ENCODE results near the gene CCDC13.

The CCDC13 gene

GRCh38 chr3:42762046-42762724 is 10.9 kb downstream of the CCDC13 start:
- no peaks in the 10 kb centered on the region for H3K36me3 ChIP-seq (ENCODE audit: low read depth)
- H3K4me3 ChIP-seq (ENCODE audit: severe bottlenecking): no peak overlapping the region
- H3K9me3 ChIP-seq (ENCODE audit: severe bottlenecking): no peaks in the 10 kb centered on the region
- peak overlapping the region; percentile 64 for H3K27ac ChIP-seq (ENCODE audit: poor library complexity, severe bottlenecking)
- no peak for TF ChIP-seq CTCF (IDR thresholded peaks at IDR 0.05; ENCODE audit: poor library complexity, severe bottlenecking)
- ATAC-seq (ENCODE audit: low read depth) (no peak), DNase-seq (ENCODE audit: low spot score) (peak; percentile 12)
- peaks cover 5% of the 10 kb centered on the region for H3K4me1 ChIP-seq (ENCODE audit: insufficient read depth, poor library complexity, severe bottlenecking)
- H3K27me3 ChIP-seq (ENCODE audit: insufficient read depth, poor library complexity, severe bottlenecking): no peaks in the 10 kb centered on the region

GRCh38 chr3:42758126-42758525 is 14.9 kb downstream of the CCDC13 start:
- ATAC-seq (ENCODE audit: low read depth): no peak
- no peaks in the 10 kb centered on the region for H3K36me3 ChIP-seq (ENCODE audit: low read depth)
- H3K4me3 ChIP-seq (ENCODE audit: severe bottlenecking): no peak overlapping the region
- no peaks in the 10 kb centered on the region for H3K27me3 ChIP-seq (ENCODE audit: insufficient read depth, poor library complexity, severe bottlenecking)
- H3K9me3 ChIP-seq (ENCODE audit: severe bottlenecking): no peaks in the 10 kb centered on the region
- H3K27ac ChIP-seq (ENCODE audit: poor library complexity, severe bottlenecking): no peak overlapping the region
- peaks cover 5% of the 10 kb centered on the region for H3K4me1 ChIP-seq (ENCODE audit: insufficient read depth, poor library complexity, severe bottlenecking)
- TF ChIP-seq CTCF (IDR thresholded peaks at IDR 0.05; ENCODE audit: poor library complexity, severe bottlenecking): no peak
- DNase-seq (ENCODE audit: low spot score): peak; percentile 27

- H3K27me3 ChIP-seq (ENCODE audit: insufficient read depth, poor library complexity, severe bottlenecking): no peaks in the 10 kb centered on the region
- no peak for ATAC-seq (ENCODE audit: low read depth)
- TF ChIP-seq CTCF (IDR thresholded peaks at IDR 0.05; ENCODE audit: poor library complexity, severe bottlenecking): no peak
- DNase-seq (ENCODE audit: low spot score): peak; percentile 12
- no peaks in the 10 kb centered on the region for H3K36me3 ChIP-seq (ENCODE audit: low read depth)
- no peak overlapping the region for H3K27ac ChIP-seq (ENCODE audit: poor library complexity, severe bottlenecking)
- H3K9me3 ChIP-seq (ENCODE audit: severe bottlenecking): no peaks in the 10 kb centered on the region
- H3K4me3 ChIP-seq (ENCODE audit: severe bottlenecking): no peak overlapping the region
- peaks cover 5% of the 10 kb centered on the region for H3K4me1 ChIP-seq (ENCODE audit: insufficient read depth, poor library complexity, severe bottlenecking)
These were observed 16.3 kb downstream of the CCDC13 start for GRCh38 chr3:42756681-42757213.

- Histone ChIP-seq H3K4me1 (ENCODE audit: insufficient read depth, poor library complexity, severe bottlenecking) (peaks cover 3% of the 10 kb centered on the region), H3K27me3 (ENCODE audit: insufficient read depth, poor library complexity, severe bottlenecking) (no peaks in the 10 kb centered on the region), H3K27ac (ENCODE audit: poor library complexity, severe bottlenecking) (no peak overlapping the region), H3K36me3 (ENCODE audit: low read depth) (no peaks in the 10 kb centered on the region), H3K4me3 (ENCODE audit: severe bottlenecking) (no peak overlapping the region), H3K9me3 (ENCODE audit: severe bottlenecking) (no peaks in the 10 kb centered on the region)
- peak; percentile 57; the same call in 2 of the 3 replicates for ATAC-seq (ENCODE audit: low read depth)
- peak; percentile 41 for TF ChIP-seq CTCF (IDR thresholded peaks at IDR 0.05; ENCODE audit: poor library complexity, severe bottlenecking)
- DNase-seq (ENCODE audit: low spot score): peak; percentile 13
These were observed 17.1 kb downstream of the CCDC13 start for GRCh38 chr3:42755681-42756578.
